ENCODE results near the gene FES.

Gene FES

DNA sequence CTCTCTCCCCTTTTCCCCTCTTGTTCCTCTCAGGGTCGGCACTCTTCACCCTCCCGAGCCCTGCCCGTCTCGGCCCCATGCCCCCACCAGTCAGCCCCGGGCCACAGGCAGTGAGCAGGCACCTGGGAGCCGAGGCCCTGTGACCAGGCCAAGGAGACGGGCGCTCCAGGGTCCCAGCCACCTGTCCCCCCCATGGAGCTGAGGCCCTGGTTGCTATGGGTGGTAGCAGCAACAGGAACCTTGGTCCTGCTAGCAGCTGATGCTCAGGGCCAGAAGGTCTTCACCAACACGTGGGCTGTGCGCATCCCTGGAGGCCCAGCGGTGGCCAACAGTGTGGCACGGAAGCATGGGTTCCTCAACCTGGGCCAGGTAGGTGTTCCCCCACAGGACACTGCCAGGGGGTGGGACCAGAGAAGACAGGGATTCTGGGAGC is 8.7 kb upstream of the FES start:
- DNase-seq (ENCODE audit: low read depth in 2 of 2, low spot score in 1 of 2), result no peak

DNA sequence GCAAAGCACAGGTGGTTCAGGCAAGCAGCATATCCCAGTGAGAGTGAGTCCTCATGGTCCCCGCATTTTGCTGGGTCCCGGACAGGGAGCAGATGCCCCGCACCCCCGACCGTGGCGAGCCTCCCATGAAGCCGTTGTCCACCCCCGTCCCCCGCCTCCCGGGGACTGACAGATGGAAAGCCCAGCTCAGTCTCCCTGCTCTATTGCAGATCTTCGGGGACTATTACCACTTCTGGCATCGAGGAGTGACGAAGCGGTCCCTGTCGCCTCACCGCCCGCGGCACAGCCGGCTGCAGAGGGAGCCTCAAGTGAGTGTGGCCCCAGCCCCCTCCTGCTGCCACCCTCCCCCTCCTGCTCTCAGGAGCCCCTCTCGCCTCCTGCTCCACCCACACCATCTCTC is 8.3 kb upstream of the FES start:
- DNase-seq (ENCODE audit: low read depth in 2 of 2, low spot score in 1 of 2), result no peak

DNA sequence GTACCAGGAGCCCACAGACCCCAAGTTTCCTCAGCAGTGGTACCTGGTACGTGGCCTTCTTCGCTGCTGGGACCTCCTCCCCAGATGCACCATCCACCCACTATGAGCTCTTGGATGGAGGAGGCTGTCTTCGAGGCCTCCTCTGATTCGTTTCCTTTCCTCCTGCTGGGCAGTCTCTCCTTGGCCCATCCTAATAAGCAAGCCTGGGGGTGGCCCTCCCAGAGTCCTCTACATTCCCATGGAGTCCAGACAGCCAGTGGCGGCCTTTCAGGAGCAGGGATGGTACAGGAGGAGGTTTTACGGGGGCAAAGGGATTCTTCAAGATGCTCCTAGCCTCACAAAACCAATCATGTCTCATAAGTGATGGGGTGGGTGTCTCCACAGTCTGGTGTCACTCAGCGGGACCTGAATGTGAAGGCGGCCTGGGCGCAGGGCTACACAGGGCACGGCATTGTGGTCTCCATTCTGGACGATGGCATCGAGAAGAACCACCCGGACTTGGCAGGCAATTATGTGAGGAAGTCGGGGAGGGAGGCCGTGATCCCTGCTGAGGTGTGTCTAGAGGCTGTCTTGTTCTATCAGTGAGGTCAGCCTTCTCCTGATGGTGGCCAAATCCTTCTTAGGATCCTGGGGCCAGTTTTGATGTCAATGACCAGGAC is 7.7 kb upstream of the FES start:
- no peak for DNase-seq (ENCODE audit: low read depth in 2 of 2, low spot score in 1 of 2)

DNA sequence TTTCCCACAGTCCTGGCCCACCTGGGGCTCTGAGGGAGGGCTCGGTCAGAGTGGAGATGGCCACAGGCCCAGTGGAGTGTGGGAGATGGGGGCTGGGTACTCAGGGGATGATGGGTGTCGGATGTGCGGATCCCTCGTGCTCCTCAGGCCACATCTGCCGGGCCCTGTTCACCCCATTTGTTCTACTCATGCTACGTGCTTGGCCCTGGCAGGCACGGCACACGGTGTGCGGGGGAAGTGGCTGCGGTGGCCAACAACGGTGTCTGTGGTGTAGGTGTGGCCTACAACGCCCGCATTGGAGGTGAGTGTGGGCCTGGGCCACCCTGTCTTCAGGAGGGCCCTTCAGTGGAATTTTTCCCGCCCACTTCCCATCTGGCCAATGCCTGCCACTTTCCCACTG is 7.0 kb upstream of the FES start:
- no peak for DNase-seq (ENCODE audit: low read depth in 2 of 2, low spot score in 1 of 2)

DNA sequence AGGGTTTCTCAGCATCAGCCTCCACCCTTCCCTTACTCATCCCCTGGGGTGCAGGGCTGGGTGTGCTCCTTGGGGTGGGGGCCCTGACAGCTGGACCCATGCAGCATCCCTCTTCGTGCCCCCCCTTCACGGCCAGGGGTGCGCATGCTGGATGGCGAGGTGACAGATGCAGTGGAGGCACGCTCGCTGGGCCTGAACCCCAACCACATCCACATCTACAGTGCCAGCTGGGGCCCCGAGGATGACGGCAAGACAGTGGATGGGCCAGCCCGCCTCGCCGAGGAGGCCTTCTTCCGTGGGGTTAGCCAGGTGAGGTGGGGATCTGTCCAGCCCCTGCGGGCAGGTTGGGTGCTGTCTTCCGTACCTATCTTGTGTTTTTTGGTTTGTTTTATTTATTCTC is 6.3 kb upstream of the FES start:
- no peak for DNase-seq (ENCODE audit: low read depth in 2 of 2, low spot score in 1 of 2)

DNA sequence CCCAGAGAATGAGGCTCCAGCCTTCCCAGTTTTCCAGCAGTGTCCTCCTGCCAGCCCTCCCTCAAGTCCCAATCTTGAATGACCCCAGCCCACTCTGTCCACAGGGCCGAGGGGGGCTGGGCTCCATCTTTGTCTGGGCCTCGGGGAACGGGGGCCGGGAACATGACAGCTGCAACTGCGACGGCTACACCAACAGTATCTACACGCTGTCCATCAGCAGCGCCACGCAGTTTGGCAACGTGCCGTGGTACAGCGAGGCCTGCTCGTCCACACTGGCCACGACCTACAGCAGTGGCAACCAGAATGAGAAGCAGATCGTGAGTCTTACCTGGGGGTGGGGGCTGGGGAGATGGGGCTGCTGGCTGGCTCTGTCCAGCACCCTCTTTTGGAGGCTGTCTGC is 5.6 kb upstream of the FES start:
- DNase-seq (ENCODE audit: low read depth in 2 of 2, low spot score in 1 of 2), result no peak

DNA sequence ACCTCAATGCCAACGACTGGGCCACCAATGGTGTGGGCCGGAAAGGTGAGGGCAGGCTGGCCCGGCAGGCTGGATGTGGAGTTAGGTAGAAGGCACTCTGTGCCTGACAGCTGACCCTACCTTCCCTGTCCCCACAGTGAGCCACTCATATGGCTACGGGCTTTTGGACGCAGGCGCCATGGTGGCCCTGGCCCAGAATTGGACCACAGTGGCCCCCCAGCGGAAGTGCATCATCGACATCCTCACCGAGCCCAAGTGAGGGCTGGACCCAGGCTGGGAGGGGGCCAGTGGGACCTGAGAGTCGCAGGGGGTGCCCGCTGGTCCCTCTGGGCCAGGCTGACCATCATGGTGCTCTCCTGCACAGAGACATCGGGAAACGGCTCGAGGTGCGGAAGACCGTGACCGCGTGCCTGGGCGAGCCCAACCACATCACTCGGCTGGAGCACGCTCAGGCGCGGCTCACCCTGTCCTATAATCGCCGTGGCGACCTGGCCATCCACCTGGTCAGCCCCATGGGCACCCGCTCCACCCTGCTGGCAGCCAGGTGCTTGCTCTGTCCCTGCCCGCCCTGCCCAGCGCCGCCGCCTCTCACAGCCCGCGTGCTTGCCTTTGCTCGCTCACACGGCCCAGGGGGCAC is 4.5 kb upstream of the FES start:
- DNase-seq (ENCODE audit: low read depth in 2 of 2, low spot score in 1 of 2), result no peak

DNA sequence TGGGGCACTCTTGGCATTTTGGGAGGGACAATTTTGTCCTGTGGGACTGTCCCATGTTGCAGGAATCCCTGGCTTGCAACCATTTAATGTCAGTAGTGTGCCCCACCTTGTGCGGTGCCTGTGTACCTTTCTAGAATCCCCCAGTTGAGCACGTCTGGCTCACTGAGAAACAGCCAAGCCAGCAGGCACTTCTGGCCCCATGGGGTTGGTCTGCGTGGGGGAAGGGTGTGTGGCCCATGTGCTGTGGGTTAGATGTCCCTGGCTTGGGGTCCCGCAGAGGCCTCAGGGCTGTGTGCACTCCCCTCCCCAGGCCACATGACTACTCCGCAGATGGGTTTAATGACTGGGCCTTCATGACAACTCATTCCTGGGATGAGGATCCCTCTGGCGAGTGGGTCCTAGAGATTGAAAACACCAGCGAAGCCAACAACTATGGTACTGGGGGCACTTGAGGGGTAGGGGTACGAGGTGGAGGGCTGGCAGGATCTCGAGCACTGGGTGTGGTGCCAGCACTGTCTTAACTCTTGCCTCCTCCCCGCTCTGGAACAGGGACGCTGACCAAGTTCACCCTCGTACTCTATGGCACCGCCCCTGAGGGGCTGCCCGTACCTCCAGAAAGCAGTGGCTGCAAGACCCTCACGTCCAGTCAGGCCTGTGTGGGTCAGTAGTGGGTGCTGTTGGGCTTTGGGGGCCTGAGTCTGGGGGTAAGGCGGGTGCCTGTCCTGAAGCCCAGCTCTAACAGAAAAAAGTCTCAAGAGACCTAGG is 3.7 kb upstream of the FES start:
- DNase-seq (ENCODE audit: low read depth in 2 of 2, low spot score in 1 of 2), result no peak

DNA sequence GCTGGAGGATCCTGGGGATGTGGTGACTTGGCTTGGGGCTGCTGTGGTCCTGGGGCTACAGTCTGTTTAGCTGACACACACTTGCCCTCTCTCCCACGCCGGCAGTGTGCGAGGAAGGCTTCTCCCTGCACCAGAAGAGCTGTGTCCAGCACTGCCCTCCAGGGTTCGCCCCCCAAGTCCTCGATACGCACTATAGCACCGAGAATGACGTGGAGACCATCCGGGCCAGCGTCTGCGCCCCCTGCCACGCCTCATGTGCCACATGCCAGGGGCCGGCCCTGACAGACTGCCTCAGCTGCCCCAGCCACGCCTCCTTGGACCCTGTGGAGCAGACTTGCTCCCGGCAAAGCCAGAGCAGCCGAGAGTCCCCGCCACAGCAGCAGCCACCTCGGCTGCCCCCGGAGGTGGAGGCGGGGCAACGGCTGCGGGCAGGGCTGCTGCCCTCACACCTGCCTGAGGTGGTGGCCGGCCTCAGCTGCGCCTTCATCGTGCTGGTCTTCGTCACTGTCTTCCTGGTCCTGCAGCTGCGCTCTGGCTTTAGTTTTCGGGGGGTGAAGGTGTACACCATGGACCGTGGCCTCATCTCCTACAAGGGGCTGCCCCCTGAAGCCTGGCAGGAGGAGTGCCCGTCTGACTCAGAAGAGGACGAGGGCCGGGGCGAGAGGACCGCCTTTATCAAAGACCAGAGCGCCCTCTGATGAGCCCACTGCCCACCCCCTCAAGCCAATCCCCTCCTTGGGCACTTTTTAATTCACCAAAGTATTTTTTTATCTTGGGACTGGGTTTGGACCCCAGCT is 2.9 kb upstream of the FES start:
- no peak for DNase-seq (ENCODE audit: low read depth in 2 of 2, low spot score in 1 of 2)

DNA sequence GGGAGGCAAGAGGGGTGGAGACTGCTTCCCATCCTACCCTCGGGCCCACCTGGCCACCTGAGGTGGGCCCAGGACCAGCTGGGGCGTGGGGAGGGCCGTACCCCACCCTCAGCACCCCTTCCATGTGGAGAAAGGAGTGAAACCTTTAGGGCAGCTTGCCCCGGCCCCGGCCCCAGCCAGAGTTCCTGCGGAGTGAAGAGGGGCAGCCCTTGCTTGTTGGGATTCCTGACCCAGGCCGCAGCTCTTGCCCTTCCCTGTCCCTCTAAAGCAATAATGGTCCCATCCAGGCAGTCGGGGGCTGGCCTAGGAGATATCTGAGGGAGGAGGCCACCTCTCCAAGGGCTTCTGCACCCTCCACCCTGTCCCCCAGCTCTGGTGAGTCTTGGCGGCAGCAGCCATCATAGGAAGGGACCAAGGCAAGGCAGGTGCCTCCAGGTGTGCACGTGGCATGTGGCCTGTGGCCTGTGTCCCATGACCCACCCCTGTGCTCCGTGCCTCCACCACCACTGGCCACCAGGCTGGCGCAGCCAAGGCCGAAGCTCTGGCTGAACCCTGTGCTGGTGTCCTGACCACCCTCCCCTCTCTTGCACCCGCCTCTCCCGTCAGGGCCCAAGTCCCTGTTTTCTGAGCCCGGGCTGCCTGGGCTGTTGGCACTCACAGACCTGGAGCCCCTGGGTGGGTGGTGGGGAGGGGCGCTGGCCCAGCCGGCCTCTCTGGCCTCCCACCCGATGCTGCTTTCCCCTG is 2.2 kb upstream of the FES start:
- no peak for DNase-seq (ENCODE audit: low read depth in 2 of 2, low spot score in 1 of 2)

DNA sequence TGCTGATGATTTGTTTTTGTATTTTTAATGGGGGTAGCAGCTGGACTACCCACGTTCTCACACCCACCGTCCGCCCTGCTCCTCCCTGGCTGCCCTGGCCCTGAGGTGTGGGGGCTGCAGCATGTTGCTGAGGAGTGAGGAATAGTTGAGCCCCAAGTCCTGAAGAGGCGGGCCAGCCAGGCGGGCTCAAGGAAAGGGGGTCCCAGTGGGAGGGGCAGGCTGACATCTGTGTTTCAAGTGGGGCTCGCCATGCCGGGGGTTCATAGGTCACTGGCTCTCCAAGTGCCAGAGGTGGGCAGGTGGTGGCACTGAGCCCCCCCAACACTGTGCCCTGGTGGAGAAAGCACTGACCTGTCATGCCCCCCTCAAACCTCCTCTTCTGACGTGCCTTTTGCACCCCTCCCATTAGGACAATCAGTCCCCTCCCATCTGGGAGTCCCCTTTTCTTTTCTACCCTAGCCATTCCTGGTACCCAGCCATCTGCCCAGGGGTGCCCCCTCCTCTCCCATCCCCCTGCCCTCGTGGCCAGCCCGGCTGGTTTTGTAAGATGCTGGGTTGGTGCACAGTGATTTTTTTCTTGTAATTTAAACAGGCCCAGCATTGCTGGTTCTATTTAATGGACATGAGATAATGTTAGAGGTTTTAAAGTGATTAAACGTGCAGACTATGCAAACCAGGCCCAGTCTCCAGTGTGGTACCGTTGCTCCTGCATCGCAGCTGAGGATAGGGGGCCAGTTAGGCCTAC is 1.4 kb upstream of the FES start:
- DNase-seq (ENCODE audit: low read depth in 2 of 2, low spot score in 1 of 2), result no peak

DNA sequence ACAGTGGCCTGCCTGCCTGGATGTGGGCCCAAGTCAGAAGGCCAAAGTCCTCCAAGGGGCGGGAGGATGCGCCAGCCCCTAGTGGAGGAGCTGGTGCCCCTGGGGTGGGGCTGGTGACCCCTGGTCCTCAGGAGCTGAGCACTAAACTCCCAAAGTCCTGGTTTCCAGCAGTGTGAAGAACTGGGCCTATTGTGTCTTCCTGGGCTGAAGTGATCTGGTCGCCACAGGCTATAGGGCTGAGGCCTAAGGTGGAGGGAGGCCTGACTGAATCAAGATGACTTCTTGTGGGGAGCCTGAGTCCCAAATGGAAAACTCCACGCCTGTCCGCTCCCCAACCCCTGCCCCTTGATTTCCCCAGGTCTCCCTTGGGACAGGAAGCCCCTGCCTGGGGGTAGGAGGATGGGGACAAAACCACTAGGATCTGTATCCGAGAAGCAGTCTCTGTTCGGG is 753 bp upstream of the FES start:
- no peak for DNase-seq (ENCODE audit: low read depth in 2 of 2, low spot score in 1 of 2)

DNA sequence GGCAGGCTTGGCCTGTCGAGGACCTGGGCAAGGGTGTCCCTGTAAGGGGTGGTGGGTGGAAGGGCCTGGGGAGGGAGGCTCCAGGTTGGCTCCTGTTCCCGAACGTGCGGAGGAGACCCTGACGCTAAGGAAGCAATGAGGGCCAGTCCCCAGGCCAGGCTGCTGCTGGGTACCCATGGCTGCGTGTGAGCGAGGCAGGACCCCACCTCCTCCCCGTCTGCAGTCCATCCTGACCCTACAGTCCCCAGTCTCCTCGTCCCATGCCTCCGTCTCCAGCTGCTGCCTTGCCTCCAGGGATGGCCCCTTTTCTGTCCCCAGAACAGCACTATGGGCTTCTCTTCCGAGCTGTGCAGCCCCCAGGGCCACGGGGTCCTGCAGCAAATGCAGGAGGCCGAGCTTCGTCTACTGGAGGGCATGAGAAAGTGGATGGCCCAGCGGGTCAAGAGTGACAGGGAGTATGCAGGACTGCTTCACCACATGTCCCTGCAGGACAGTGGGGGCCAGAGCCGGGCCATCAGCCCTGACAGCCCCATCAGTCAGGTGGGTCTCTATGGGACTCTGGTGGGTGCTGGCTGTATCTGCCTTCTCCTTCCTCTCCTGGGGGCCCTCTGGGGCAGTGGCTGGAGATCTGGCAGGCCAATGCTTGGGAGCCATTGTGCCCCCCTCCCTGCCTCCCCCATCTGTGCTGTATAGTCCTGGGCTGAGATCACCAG is 571 bp downstream of the FES start:
- no peak for DNase-seq (ENCODE audit: low read depth in 2 of 2, low spot score in 1 of 2)

DNA sequence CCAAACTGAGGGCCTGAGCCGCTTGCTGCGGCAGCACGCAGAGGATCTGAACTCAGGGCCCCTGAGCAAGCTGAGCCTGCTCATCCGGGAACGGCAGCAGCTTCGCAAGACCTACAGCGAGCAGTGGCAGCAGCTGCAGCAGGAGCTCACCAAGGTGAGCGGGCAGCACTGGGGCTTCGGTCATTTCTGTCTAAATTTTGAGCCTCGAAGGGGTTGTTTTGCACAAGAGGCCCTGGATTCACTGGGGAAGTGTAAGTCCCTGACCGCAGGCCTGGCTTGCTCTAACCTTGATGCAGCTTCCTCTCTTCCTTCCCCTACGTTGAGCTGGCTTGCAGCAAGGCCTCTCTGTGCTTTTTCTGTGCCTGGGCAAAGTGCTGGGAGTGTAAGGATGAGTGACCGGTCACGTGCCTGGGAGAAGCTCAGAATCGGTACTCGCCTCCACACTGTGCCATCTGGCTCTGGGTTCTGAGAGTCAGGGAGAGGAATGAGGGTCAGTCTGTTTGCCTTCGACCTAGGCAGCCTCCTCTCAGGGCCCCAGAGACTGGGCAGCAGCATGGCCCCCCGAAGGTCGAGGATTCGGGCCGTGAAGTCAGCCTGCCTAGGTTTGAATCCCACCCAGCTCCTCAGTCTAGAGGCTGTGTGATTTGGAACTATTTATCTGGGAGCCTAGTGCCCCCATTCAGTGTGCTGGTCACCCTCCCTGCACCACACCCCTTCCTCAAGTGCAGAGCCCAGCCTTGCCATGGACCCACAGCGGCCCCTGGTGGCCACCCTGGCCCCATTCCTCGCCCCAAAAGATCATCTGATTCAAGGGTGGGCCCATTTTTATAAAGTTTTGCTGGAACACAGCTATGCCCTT is 1.4 kb downstream of the FES start:
- peak; percentile 61 to 68 for DNase-seq (ENCODE audit: low read depth in 2 of 2, low spot score in 1 of 2)

DNA sequence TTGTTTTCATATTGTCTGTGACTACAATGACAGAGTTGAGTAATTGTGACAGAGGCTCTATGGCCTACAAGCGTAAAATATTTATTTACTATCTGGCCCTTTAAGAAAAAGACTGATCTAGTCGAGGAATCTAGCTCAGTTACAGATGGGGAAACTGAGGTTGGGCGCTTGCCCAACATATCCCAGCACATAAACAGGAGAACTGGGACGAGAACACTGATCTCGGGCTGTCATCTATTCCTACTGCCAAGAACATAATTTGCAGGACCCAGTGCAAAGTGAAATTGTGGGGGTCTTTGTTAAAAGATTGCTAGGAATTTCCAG is 1.9 kb downstream of the FES start:
- DNase-seq (ENCODE audit: low read depth in 2 of 2, low spot score in 1 of 2), result no peak

DNA sequence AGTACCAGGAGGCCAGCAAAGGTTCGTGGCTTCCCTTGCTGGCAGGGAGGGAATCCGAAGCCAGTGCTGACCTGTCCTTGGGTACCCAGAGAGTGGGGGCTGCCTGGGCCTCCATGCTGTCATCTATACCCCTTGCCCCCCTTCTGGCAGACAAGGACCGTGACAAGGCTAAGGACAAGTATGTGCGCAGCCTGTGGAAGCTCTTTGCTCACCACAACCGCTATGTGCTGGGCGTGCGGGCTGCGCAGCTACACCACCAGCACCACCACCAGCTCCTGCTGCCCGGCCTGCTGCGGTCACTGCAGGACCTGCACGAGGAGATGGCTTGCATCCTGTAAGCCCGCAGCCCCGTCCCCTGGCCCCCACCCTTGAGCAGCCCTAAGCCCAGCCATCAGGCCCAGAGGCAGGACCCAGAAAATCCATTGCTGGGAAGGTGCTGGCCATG is 2.8 kb downstream of the FES start:
- DNase-seq (ENCODE audit: low read depth in 2 of 2, low spot score in 1 of 2), result no peak

DNA sequence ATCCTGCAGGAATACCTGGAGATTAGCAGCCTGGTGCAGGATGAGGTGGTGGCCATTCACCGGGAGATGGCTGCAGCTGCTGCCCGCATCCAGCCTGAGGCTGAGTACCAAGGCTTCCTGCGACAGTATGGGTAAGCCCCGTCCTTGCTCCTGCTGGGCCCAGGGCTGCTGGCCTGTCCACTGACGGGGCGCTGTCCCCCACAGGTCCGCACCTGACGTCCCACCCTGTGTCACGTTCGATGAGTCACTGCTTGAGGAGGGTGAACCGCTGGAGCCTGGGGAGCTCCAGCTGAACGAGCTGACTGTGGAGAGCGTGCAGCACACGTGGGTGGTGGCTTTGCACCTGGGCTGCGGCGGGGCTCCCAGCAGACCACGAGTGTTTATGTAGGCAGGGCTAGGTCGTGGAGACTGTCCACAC is 5.0 kb downstream of the FES start:
- DNase-seq (ENCODE audit: low read depth in 2 of 2, low spot score in 1 of 2), result no peak

DNA sequence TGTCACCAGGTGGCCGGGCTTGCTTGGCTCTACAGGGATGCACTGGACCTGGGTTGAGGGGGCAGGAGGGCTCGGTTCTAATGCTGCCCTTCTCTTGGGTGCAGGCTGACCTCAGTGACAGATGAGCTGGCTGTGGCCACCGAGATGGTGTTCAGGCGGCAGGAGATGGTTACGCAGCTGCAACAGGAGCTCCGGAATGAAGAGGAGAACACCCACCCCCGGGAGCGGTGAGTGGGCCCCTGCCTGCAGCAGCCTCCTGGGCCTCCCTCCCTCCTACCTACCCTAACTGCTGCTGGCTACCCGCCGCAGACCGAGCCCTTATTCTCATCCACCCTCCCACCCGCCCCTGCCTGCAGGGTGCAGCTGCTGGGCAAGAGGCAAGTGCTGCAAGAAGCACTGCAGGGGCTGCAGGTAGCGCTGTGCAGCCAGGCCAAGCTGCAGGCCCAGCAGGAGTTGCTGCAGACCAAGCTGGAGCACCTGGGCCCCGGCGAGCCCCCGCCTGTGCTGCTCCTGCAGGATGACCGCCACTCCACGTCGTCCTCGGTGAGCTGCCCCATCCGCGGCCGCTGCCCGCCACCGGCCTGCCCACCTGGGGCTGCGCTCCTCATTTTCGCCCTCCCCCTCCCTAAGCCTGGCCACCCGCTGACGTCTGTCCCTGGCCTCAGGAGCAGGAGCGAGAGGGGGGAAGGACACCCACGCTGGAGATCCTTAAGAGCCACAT is 5.6 kb downstream of the FES start:
- no peak for DNase-seq (ENCODE audit: low read depth in 2 of 2, low spot score in 1 of 2)
